Stimulated activated CD4-positive, alpha-beta T cell treated with anti-CD3 and anti-CD28 coated beads, Interleukin-1b, Interleukin-23, amount 100 ng/mL, for 24 hours (primary cell): Measurements from ENCODE around the gene TRMT61A.
A peak's percentile ranks its signal among the peaks of the same experiment; 100 is the strongest.

Source experiments
- DNase-seq, 4 experiments: peaks; one replicate each; pipeline ENCODE4 v3.0.0-alpha.2; 2020; ENCODE audit warnings: low read depth in 4 of 4, low spot score in 1 of 4

TRMT61A gene

GRCh38 chr14:103545915-103546651, 17.1 kb downstream of the TRMT61A start:
- no peak for DNase-seq

DNA sequence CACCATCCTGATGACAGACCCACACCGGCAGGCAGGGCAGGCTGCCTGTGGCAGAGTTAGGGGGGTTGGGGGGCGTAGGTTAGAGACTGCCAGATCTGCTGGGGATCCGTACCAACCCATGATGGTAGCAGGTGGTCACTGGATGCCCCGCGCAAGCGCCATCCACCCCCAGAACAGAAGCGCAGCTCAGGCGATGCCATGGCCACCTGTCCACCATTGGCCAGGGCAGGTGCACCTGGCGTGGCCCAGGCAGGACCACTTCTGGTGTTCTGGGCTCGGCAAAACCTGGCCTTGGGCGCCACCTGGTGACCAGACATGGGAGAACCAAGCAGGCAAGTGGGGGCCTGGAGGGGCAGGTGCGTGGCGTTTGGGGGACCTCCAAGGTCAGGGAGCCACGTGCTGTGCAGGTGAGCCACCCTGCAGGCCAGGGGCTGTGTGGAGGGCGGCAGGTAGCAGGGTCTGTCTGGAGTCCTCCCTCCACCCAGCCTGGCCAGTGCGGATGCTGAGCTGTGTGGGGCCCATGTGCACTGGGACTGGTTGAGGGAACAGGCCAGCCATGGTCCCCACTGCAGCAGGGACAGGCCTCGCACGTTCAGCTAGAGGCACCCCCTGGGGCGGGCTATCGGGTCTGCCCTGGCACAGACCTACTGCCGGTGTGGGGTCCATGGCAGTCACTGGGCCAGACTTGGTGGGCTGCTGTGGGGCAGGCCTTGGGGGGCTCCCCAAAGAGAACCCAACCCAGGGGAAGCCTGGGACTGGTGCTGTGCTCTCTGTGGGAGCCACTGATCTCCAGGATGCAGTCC, 17.9 kb downstream of the TRMT61A start:
- DNase-seq, result peak; percentile 59 to 68 (median 62)

- no peak for DNase-seq
Observed at GRCh38 chr14:103547455-103547940, 18.5 kb downstream of the TRMT61A start.

GRCh38 chr14:103547941-103548462, 19.0 kb downstream of the TRMT61A start:
- DNase-seq, result no peak

GRCh38 chr14:103548463-103549351, 19.7 kb downstream of the TRMT61A start:
- no peak for DNase-seq

DNA sequence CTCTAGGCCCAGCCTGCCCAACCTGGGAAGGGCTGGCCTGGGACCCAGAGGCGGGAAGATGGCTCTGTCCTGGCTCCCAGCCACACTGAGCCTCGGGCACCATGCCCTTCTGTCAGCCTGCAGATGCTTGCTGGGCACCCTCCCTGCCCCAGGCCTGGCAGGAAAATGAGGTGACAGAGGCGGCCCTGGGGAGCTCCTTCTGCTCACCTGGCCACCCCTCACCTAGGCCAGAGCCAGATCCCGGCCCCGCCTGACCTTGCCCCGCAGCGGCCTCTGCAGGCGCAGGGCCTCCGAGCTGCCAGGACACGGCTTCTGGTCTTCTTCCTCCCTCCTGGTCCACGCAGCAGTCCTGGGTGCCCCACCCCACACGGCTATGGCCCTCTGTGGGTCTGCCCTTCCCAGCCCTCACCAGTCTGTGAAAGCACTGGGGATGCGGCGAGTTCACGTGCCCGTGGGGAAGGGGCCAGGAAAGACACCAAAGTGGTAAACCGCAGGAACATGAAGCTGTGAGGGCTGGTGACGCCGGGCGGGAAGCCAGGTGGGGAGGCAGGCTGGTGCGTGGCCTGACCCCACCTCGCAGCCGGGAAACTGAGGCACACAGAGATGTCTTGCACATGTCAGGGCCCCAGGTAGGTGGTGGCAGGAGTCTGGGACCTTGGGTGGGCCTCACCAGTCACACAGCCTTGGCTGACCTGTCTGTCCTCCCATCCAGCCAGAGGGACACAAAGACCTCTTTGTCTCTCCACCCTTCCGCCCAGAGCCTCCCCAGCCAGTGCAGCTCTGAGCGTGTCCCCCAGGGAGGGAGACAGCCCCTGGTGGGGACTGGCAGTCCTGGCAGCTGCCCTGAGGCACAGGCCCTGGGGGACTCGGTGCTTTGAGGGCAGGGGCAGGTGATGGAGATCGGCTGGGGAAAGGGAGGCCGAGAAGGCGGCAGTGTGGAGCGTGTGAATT, 20.6 kb downstream of the TRMT61A start:
- DNase-seq, result no peak

GRCh38 chr14:103550451-103551337, 21.7 kb downstream of the TRMT61A start:
- no peak for DNase-seq

DNA sequence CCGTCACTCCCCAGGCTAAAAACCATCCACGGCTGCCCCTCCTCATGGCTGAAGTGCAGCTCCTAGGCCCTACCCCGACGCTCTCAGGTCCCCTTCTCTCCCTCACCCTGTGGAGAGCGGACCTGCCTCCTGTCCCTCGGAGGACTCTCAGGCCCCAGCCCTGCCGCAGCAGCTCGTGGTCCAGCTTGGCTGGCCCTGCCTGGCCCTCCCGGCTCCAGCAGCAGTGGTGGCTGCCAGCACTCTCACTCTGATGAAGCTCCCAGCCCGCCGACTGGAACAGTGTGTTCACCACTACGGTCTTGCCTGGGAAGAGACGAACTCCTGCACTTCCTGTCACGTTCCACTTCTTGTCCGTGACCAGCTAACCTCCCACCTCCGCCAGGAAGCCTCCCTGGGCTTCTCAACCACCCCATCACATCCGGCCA, 22.4 kb downstream of the TRMT61A start:
- no peak for DNase-seq

DNA sequence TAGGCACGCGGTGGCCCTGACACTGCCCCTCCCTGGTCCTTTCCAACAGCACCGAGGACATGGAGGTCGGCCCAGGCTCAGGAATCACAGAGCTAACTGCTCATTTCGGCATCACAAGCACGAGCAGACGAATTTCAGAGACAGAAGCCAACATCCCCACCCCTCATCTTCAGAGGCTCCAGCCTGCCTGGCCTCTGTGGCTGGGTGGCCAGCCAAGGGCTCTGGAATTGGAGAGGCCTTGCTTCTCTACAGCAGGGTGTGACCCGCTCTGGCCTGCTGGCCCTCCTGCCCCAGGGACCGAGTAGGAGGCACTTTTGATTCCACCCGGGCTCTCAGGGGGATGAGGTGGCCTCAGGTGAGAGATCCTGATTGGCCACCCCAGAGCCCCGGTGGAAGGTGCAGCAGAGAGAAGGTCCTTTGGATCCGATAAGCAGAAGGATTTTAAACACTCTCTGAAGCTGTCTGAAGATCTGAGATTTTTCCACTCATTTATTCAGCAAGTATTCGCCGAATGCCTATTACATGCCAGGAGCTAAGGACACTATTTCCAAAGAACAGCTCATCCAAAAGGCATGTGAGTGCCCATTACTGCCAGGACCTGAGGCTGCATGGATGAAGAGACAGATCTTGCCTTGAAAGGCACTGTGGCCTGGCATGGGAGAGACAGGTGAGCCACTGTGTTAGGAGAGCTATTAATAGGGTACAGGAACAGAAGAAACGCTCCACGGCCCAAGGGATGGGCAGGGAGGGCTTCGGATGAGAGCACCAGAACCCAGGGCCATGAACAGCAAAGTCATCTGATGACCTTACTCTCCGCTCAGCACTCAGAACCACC, 23.2 kb downstream of the TRMT61A start:
- DNase-seq, result no peak

DNA sequence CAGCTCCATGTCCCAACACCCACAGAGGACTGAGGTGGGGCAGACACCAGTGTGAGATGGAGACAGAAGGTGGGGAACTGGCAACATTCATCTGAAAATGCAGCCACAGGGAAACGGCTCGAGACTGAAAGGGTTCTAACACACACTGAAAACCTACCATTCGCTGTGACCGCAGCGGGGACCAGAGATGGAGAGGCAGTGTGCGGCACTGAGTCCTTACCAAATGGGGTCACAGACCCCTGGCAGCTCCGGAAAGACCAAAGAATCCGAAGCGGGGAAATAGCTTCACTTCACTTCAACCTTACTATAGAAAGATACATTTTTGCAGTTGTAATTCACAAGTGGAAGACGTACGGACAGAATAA, 23.8 kb downstream of the TRMT61A start:
- DNase-seq, result no peak

GRCh38 chr14:103555559-103556337, 26.8 kb downstream of the TRMT61A start:
- no peak for DNase-seq

DNA sequence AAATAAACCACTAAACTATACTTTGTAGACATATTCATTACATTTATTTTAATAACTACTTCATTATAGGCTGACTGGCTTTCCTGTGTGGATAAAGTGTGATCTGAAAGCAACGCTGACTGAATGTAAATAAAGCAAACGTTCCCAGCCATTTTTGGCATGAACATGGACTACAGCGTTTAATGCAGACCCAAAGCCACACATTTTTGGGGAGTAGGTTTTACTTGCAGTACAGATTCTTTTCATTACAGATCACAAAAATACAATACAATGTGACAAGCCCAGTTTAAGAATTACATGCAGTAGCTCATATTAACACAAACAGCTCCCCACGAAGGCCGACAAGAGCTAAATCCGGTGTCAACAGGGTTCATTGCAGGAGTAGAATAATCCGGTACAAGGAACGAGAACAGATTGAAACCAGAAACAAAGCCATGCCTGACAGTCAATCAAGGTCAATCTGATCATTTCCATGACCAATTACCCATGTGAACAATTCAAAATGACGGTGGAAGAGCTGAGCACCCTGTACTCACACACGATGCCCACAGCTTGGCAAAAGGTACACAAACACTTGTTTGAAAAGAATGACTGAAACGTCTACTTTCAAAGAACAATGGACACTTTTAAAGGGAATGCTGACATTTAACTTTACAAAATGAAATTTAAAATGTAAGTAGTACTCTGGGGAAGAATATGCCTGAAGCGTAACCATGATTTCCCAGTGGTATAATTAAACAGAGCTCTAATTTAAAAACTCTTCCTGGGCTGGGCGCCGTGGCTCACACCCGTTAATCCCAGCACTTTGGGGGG, 28.2 kb downstream of the TRMT61A start:
- no peak for DNase-seq

GRCh38 chr14:103558071-103558882, 29.3 kb downstream of the TRMT61A start:
- DNase-seq, result no peak

- DNase-seq, result no peak
Observed at GRCh38 chr14:103559766-103560165, 30.8 kb downstream of the TRMT61A start.

DNA sequence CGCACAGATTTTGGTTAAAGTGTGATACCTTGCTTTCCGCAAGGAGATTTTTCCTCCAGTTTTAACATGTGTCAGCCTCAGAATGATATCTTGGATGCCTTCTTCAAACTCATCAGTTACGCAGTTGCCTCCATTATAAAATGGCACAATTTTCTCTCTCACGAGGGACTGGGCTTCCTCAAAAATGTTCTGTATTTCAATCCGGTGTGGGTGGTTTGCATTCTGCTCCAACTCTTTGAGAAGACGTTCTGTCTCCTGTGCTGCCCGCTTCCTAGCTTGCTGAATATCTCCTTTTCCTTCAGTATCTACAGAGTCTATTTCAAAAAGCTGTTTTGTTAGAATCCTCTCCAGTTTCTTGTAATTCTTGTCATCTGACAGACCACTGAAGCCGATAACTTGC, 31.7 kb downstream of the TRMT61A start:
- DNase-seq, result no peak
